K562 (cell line): ENCODE results near the gene SIGLEC11. TPM values are rescaled to one million over a fixed set of nuclear protein-coding genes. Genes with fewer than 3 reads are reported as not detected.

Source experiments
- ADNP ChIP-seq: fragments of 200-800 bp; sonication (Bioruptor generic); IDR thresholded peaks from 2 replicates; pipeline ENCODE4 v1.6.1; 2016; ENCODE audit warnings: missing genetic modification characterization, missing compliant biosample characterization
- BCOR ChIP-seq: fragments of 450-650 bp; IDR thresholded peaks from 2 replicates; pipeline ENCODE4 v1.6.1; 2016
- BRD4 ChIP-seq: fragments of 200-600 bp; sonication (generic); IDR thresholded peaks from 2 replicates; pipeline ENCODE4 v1.6.1; 2017; ENCODE audit warnings: inconsistent platforms
- KAT8 ChIP-seq: fragments of 450-650 bp; IDR thresholded peaks from 2 replicates; pipeline ENCODE4 v1.6.1; 2016; ENCODE audit warnings: low read depth, mild to moderate bottlenecking
- MIER1 ChIP-seq: fragments of 450-650 bp; IDR thresholded peaks from 2 replicates; pipeline ENCODE4 v1.6.1; 2016; ENCODE audit warnings: antibody characterized with exemption, mild to moderate bottlenecking, low read depth
- MTF1 ChIP-seq: fragments of 250-450 bp; sonication (Bioruptor Pico); IDR thresholded peaks from 2 replicates; pipeline ENCODE4 v1.9.0; 2021; ENCODE audit warnings: moderate library complexity, mild to moderate bottlenecking, inconsistent platforms, borderline replicate concordance
- PCBP2 ChIP-seq: fragments of 200-400 bp; formaldehyde crosslinking; IDR thresholded peaks from 2 replicates; pipeline ENCODE4 v1.6.1; 2018; ENCODE audit warnings: low read length, low read depth, mild to moderate bottlenecking, moderate library complexity; ENCODE audit not compliant: poor library complexity, severe bottlenecking
- PPARD ChIP-seq: fragments of 250-450 bp; sonication (Bioruptor Pico); IDR thresholded peaks from 2 replicates; pipeline ENCODE4 v1.8.0; 2022; ENCODE audit warnings: inconsistent platforms, mild to moderate bottlenecking, moderate library complexity
- RBM17 ChIP-seq: fragments of 200-400 bp; formaldehyde crosslinking; IDR thresholded peaks from 2 replicates; pipeline ENCODE4 v1.6.1; 2017; ENCODE audit warnings: low read depth, mild to moderate bottlenecking, low read length, borderline replicate concordance
- RNF2 ChIP-seq: sonication (generic); IDR thresholded peaks from 2 replicates; pipeline ENCODE4 v1.6.1; 2016
- TBL1XR1 ChIP-seq, 2 experiments: IDR thresholded peaks; 2 replicates each; pipeline ENCODE4 v1.6.1; 2012; ENCODE audit warnings: improper control_type of control experiment in 2 of 2, low read length in 2 of 2, mild to moderate bottlenecking in 1 of 2
- WHSC1 ChIP-seq: IDR thresholded peaks from one replicate; pipeline ENCODE4 v1.6.1; 2012; ENCODE audit warnings: low read length, control low read depth, inconsistent platforms
- YBX1 ChIP-seq: fragments of 450-650 bp; IDR thresholded peaks from 2 replicates; pipeline ENCODE4 v1.7.1; 2016; ENCODE audit warnings: mild to moderate bottlenecking
- ZNF561 ChIP-seq: fragments of 450-650 bp; formaldehyde crosslinking; conservative IDR thresholded peaks from 2 replicates; pipeline ENCODE4 v1.4.0; 2020; ENCODE audit warnings: mild to moderate bottlenecking, moderate library complexity
- polyA plus RNA-seq, 8 experiments: library from polyadenylated mRNA; depleted of rRNA in 4 of 8; stranded (reverse) in 5 of 8; unstranded in 3 of 8; fragments of >200 nt; fragmentation: Nextera tagmentation in 2 of 8; fragmentation: Illumina TruSeq in 1 of 8; extraction: Ambion mirVana in 2 of 8; extraction: Trizol in 1 of 8; gene quantifications; 2 replicates each; pipeline versions ENCODE4 v1.2.1 to v1.2.3, GENCODE V29; 2011 to 2014; ENCODE audit warnings: inconsistent platforms in 1 of 8, missing spikeins in 1 of 8
- total RNA-seq, 7 experiments: library from RNA; depleted of rRNA in 6 of 7; stranded (reverse); fragments of >200 nt in 6 of 7; fragmentation: Illumina TruSeq in 2 of 7; extraction: Trizol in 2 of 7; gene quantifications; 2 replicates each; pipeline versions ENCODE4 v1.2.1 to v1.2.3, GENCODE V29; 2011 to 2021; ENCODE audit warnings: low replicate concordance in 1 of 7
- TF ChIP-seq, protein P1 (sequence below): sonication (generic); formaldehyde crosslinking; IDR thresholded peaks from 2 replicates; pipeline ENCODE4 v1.8.0; 2022; ENCODE audit warnings: mild to moderate bottlenecking, missing genetic modification reagents
- TF ChIP-seq, protein P2 (sequence below): IDR thresholded peaks from 2 replicates; pipeline ENCODE4 v1.6.1; 2011; ENCODE audit warnings: borderline replicate concordance, low read depth, mild to moderate bottlenecking, moderate library complexity, low read length; ENCODE audit not compliant: insufficient read depth, poor library complexity, severe bottlenecking
- TF ChIP-seq, protein P3 (sequence below): fragments of 450-650 bp; IDR thresholded peaks from 2 replicates; pipeline ENCODE4 v1.6.1; 2018; ENCODE audit not compliant: partially characterized antibody
- TF ChIP-seq, protein P4 (sequence below): IDR thresholded peaks from 2 replicates; pipeline ENCODE4 v1.6.1; 2016; ENCODE audit warnings: missing genetic modification characterization, missing compliant biosample characterization
- TF ChIP-seq, protein P5 (sequence below): fragments of 450-650 bp; formaldehyde crosslinking; IDR thresholded peaks from 2 replicates; pipeline ENCODE4 v1.4.0; 2022; ENCODE audit warnings: missing genetic modification characterization

Gene SIGLEC11
- total and polyA plus RNA-seq, 9 of the 15 experiments (the other 6 are each of a cell fraction or from before 2014, with no cell fraction given) = not detected

DNA sequence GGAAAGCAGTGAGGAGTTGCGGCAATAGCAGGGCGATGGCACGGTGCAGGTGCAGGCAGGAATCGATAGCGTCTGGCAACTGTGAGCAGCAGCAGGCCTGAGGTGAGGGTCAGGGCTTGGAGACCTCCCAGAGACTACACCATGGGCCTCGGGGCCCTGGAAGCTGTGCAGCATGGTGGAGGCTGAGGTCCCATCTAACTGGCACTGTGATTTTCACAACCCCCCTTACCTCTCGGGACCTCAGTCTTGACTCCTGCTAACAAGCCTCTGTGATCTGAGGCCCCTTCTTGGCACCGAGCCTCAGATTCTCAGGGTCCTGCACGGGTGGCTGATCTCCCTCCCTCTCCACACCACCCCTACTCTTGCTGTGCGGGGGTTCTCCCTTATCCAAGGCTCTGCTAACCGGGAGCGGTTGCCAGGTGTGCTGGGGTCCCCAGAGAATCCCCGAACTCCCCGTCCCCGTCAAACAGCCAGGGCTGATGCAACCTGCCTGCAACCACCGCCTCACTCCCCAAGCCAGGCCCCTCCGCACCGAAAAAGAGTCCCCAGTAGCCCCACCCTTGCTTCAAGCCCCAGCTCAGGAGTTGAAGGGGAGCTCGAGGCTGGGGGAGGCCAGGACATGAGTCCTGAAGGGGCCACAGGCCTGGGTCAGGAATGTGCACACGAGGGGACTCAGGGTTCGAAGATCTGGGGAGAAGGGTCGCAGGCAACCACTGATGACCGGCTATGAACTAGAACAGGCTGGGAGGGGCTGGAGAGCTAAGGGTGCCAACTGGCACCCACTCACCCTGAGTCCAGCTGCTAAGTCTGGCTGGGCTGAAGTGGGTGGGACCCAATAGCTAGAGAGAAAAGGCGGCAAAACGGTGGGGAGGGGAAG is 36.7 kb downstream of the SIGLEC11 start (continued):
- TF ChIP-seq ZNF561 (CRISPR knock-in tag) = no peak
- no peak for TF ChIP-seq MIER1
- no peak for TF ChIP-seq PCBP2
- TF ChIP-seq, protein P1, sequence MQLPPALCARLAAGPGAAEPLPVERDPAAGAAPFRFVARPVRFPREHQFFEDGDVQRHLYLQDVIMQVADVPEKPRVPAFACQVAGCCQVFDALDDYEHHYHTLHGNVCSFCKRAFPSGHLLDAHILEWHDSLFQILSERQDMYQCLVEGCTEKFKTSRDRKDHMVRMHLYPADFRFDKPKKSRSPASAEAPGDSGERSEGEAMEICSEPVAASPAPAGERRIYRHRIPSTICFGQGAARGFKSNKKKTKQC (CRISPR knock-in tag) = no peak
- no peak for TF ChIP-seq KAT8
- peak; percentile 58; the same call in 1 of the 2 replicates for TF ChIP-seq BRD4
- TF ChIP-seq, protein P2, sequence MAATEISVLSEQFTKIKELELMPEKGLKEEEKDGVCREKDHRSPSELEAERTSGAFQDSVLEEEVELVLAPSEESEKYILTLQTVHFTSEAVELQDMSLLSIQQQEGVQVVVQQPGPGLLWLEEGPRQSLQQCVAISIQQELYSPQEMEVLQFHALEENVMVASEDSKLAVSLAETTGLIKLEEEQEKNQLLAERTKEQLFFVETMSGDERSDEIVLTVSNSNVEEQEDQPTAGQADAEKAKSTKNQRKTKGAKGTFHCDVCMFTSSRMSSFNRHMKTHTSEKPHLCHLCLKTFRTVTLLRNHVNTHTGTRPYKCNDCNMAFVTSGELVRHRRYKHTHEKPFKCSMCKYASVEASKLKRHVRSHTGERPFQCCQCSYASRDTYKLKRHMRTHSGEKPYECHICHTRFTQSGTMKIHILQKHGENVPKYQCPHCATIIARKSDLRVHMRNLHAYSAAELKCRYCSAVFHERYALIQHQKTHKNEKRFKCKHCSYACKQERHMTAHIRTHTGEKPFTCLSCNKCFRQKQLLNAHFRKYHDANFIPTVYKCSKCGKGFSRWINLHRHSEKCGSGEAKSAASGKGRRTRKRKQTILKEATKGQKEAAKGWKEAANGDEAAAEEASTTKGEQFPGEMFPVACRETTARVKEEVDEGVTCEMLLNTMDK = no peak
- TF ChIP-seq, protein P3, sequence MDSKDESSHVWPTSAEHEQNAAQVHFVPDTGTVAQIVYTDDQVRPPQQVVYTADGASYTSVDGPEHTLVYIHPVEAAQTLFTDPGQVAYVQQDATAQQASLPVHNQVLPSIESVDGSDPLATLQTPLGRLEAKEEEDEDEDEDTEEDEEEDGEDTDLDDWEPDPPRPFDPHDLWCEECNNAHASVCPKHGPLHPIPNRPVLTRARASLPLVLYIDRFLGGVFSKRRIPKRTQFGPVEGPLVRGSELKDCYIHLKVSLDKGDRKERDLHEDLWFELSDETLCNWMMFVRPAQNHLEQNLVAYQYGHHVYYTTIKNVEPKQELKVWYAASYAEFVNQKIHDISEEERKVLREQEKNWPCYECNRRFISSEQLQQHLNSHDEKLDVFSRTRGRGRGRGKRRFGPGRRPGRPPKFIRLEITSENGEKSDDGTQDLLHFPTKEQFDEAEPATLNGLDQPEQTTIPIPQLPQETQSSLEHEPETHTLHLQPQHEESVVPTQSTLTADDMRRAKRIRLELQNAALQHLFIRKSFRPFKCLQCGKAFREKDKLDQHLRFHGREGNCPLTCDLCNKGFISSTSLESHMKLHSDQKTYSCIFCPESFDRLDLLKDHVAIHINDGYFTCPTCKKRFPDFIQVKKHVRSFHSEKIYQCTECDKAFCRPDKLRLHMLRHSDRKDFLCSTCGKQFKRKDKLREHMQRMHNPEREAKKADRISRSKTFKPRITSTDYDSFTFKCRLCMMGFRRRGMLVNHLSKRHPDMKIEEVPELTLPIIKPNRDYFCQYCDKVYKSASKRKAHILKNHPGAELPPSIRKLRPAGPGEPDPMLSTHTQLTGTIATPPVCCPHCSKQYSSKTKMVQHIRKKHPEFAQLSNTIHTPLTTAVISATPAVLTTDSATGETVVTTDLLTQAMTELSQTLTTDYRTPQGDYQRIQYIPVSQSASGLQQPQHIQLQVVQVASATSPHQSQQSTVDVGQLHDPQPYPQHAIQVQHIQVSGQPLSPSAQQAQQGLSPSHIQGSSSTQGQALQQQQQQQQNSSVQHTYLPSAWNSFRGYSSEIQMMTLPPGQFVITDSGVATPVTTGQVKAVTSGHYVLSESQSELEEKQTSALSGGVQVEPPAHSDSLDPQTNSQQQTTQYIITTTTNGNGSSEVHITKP = no peak
- no peak for TF ChIP-seq YBX1
- TF ChIP-seq RNF2 = peak; percentile 71; the same call in 1 of the 2 replicates
- TF ChIP-seq TBL1XR1 (IDR thresholded peaks at IDR 0.05; ENCODE audit: low read length in 2 of 2) = no peak; a peak in 1 of 4 replicates
- peak; percentile 53; the same call in 1 of the 2 replicates for TF ChIP-seq MTF1 (CRISPR knock-in tag)
- TF ChIP-seq, protein P4, sequence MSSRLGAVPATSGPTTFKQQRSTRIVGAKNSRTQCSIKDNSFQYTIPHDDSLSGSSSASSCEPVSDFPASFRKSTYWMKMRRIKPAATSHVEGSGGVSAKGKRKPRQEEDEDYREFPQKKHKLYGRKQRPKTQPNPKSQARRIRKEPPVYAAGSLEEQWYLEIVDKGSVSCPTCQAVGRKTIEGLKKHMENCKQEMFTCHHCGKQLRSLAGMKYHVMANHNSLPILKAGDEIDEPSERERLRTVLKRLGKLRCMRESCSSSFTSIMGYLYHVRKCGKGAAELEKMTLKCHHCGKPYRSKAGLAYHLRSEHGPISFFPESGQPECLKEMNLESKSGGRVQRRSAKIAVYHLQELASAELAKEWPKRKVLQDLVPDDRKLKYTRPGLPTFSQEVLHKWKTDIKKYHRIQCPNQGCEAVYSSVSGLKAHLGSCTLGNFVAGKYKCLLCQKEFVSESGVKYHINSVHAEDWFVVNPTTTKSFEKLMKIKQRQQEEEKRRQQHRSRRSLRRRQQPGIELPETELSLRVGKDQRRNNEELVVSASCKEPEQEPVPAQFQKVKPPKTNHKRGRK (tag) = no peak
- no peak for TF ChIP-seq RBM17
- no peak for TF ChIP-seq BCOR
- no peak for TF ChIP-seq ADNP (tag)
- no peak for TF ChIP-seq PPARD (CRISPR knock-in tag)
- TF ChIP-seq, protein P5, sequence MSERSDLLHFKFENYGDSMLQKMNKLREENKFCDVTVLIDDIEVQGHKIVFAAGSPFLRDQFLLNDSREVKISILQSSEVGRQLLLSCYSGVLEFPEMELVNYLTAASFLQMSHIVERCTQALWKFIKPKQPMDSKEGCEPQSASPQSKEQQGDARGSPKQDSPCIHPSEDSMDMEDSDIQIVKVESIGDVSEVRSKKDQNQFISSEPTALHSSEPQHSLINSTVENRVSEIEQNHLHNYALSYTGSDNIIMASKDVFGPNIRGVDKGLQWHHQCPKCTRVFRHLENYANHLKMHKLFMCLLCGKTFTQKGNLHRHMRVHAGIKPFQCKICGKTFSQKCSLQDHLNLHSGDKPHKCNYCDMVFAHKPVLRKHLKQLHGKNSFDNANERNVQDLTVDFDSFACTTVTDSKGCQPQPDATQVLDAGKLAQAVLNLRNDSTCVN (CRISPR knock-in tag) = no peak
- TF ChIP-seq WHSC1 = no peak
